HG02840 (cell line): ENCODE results near the gene IPPK.

ENCODE experiments used
- ATAC-seq: cut with Tn5 transposase; IDR thresholded peaks from one replicate; pipeline ENCODE4 v1.9.1; 2021; ENCODE audit warnings: mild to moderate bottlenecking, moderate library complexity, moderate number of reproducible peaks; ENCODE audit not compliant: unreplicated experiment, low FRiP score

The IPPK gene

GRCh38 chr9:92669890-92670708, at the start of gene IPPK:
Gene IPPK (minus strand): TSS chr9:92670131. CDS start chr9:92669988, 143 bp downstream.
- ATAC-seq: peak; percentile 91

- ATAC-seq: no peak
Measured at GRCh38 chr9:92719028-92719647, 49.2 kb upstream of the IPPK start.

GRCh38 chr9:92718086-92719001, 48.4 kb upstream of the IPPK start:
- ATAC-seq: no peak

- no peak for ATAC-seq
Measured at GRCh38 chr9:92717201-92718085, 47.5 kb upstream of the IPPK start.

GRCh38 chr9:92716557-92716956, 46.6 kb upstream of the IPPK start:
- ATAC-seq: no peak

GRCh38 chr9:92715488-92716231, 45.7 kb upstream of the IPPK start:
- ATAC-seq: no peak

GRCh38 chr9:92714787-92715487, 45.0 kb upstream of the IPPK start:
- no peak for ATAC-seq

- ATAC-seq: no peak
Measured at GRCh38 chr9:92714016-92714415, 44.1 kb upstream of the IPPK start.

- ATAC-seq: no peak
Measured at GRCh38 chr9:92713528-92713927, 43.6 kb upstream of the IPPK start.

GRCh38 chr9:92712767-92713166, 42.8 kb upstream of the IPPK start:
- no peak for ATAC-seq

GRCh38 chr9:92711844-92712243, 41.9 kb upstream of the IPPK start:
- ATAC-seq: no peak

- ATAC-seq: no peak
Measured at GRCh38 chr9:92711146-92711545, 41.2 kb upstream of the IPPK start.

- no peak for ATAC-seq
Measured at GRCh38 chr9:92710368-92710767, 40.4 kb upstream of the IPPK start.

GRCh38 chr9:92709954-92710353, 40.0 kb upstream of the IPPK start:
- no peak for ATAC-seq

GRCh38 chr9:92709240-92709639, 39.3 kb upstream of the IPPK start:
- ATAC-seq: no peak

- no peak for ATAC-seq
Measured at GRCh38 chr9:92707530-92707929, 37.6 kb upstream of the IPPK start.

GRCh38 chr9:92706218-92706940, 36.4 kb upstream of the IPPK start:
- no peak for ATAC-seq

- ATAC-seq: no peak
Measured at GRCh38 chr9:92704528-92704927, 34.6 kb upstream of the IPPK start.
